ENCODE results near the gene PXT1.

GRCh38 chr6:36378936-36379335 is 63.7 kb downstream of the PXT1 start:
- TF ChIP-seq SAFB2 (IDR thresholded peaks at IDR 0.05; ENCODE audit: borderline replicate concordance, low read depth, low read length, severe bottlenecking) (no peak), PHF21A (IDR thresholded peaks at IDR 0.05; ENCODE audit: borderline replicate concordance, low read depth) (no peak), CTCF (IDR thresholded peaks at IDR 0.05 in 2 of 3, conservative IDR thresholded peaks at IDR 0.05 in 1 of 3; ENCODE audit: insufficient read depth in 2 of 3, low read depth in 1 of 3, low read length in 3 of 3) (no peak), ZNF584 (CRISPR knock-in tag; IDR thresholded peaks at IDR 0.05; ENCODE audit: low read depth) (no peak), NR0B1 (IDR thresholded peaks at IDR 0.05; ENCODE audit: partially characterized antibody) (no peak), OTX1 (CRISPR knock-in tag; IDR thresholded peaks at IDR 0.05) (no peak), SAP30 (IDR thresholded peaks at IDR 0.05; ENCODE audit: borderline replicate concordance, insufficient read depth, low read depth, low read length, poor library complexity, severe bottlenecking) (no peak), ZNF217 (CRISPR knock-in tag; IDR thresholded peaks at IDR 0.05) (no peak), ZNF274 (IDR thresholded peaks at IDR 0.05; ENCODE audit: borderline replicate concordance, low read depth, low read length) (no peak), HES1 (IDR thresholded peaks at IDR 0.05; ENCODE audit: low read depth) (no peak), ETV6 (IDR thresholded peaks at IDR 0.05; ENCODE audit: borderline replicate concordance in 1 of 2, low read depth in 2 of 2, low read length in 1 of 2) (no peak), ETV6 (CRISPR knock-in tag; IDR thresholded peaks at IDR 0.05; ENCODE audit: borderline replicate concordance) (no peak), EZH2 (IDR thresholded peaks at IDR 0.05; ENCODE audit: borderline replicate concordance, low read depth, low read length) (no peak)
